K562 (cell line): ENCODE results near the gene HLA-DOB. TPM values are rescaled to one million over a fixed set of nuclear protein-coding genes. Genes with fewer than 3 reads are reported as not detected.

ENCODE experiments used
- ATAC-seq: fragments of 200-7000 bp; cut with Tn5 transposase; 3 replicates; pipeline ENCODE4 v1.9.1; 2020; ENCODE audit warnings: moderate library complexity
- BruUV-seq: library from RNA; stranded (reverse); fragments of 400-500 nt; replicated peaks from 2 replicates; lab custom pipeline; 2021; lab: Mats Ljungman, UMichigan
- CTCF ChIA-PET: fragments of 300-600 bp; formaldehyde crosslinking; extraction: SDS; loops from one replicate; lab custom pipeline; 2021; ENCODE audit warnings: low intra/inter-chr PET ratio; lab: Yijun Ruan, JAX
- POLR2A ChIA-PET: fragments of 300-600, 350-650 bp; sonication (Branson Sonifier 250); formaldehyde crosslinking; extraction: SDS; loops from one replicate; lab custom pipeline; 2021; ENCODE audit warnings: antibody characterized with exemption, inconsistent platforms; lab: Yijun Ruan, JAX
- DNase-seq, 4 experiments: peaks; one replicate each; pipeline versions ENCODE4 v3.0.0 to v3.0.0-alpha.2; 2011 to 2018; ENCODE audit warnings: low spot score in 3 of 4, mixed read lengths in 3 of 4; ENCODE audit errors: extremely low read depth in 1 of 4
- FAIRE-seq: peaks from 2 replicates; lab custom pipeline; 2011; peaks lifted over from hg19 to GRCh38; lab: Jason Lieb, UNC
- H2AFZ ChIP-seq: 2 replicates; pipeline ENCODE4 v1.6.0; 2011; ENCODE audit warnings: low read depth, low read length, control low read depth, inconsistent platforms
- H3K27ac ChIP-seq: fragments of 200-600 bp; 3 replicates; pipeline ENCODE4 v1.8.0; 2011; ENCODE audit warnings: low read depth, mild to moderate bottlenecking, control low read depth, inconsistent platforms, low read length, moderate library complexity, mixed read lengths; ENCODE audit errors: extremely low read depth
- H3K27me3 ChIP-seq, 2 experiments: fragments of 300-600 bp in 1 of 2; 2 replicates in 1 of 2; 3 replicates in 1 of 2; pipeline versions ENCODE4 v1.6.0 to v1.8.0; 2011; ENCODE audit warnings: inconsistent platforms in 2 of 2, low read length in 2 of 2, mild to moderate bottlenecking in 1 of 2, mixed read lengths in 1 of 2, moderate library complexity in 1 of 2; ENCODE audit not compliant: control insufficient read depth in 2 of 2, insufficient read depth in 2 of 2
- H3K36me3 ChIP-seq: fragments of 300-600 bp; 3 replicates; pipeline ENCODE4 v1.8.0; 2011; ENCODE audit warnings: mild to moderate bottlenecking, low read length, inconsistent platforms; ENCODE audit not compliant: control insufficient read depth, insufficient read depth
- H3K4me1 ChIP-seq, 2 experiments: fragments of 200-600 bp in 1 of 2; replicated peaks in 1 of 2; 2 replicates in 1 of 2; 3 replicates in 1 of 2; pipeline versions ENCODE4 v1.5.1 to v1.8.0; 2011; ENCODE audit warnings: inconsistent platforms in 2 of 2, low read length in 2 of 2, mild to moderate bottlenecking in 1 of 2, mixed read lengths in 1 of 2, moderate library complexity in 1 of 2; ENCODE audit not compliant: control insufficient read depth in 2 of 2, insufficient read depth in 2 of 2
- H3K4me2 ChIP-seq: 2 replicates; pipeline ENCODE4 v1.6.1; 2011; ENCODE audit warnings: low read length, control low read depth, inconsistent platforms, mixed read lengths; ENCODE audit not compliant: insufficient read depth
- H3K4me3 ChIP-seq: fragments of 200-600 bp; sonication (generic), shearing (Covaris generic); 2 replicates; pipeline ENCODE4 v1.5.1; 2016; ENCODE audit warnings: control low read depth, inconsistent platforms
- H3K79me2 ChIP-seq: fragments of 200-600 bp; 3 replicates; pipeline ENCODE4 v1.8.0; 2011; ENCODE audit warnings: low read length, inconsistent platforms; ENCODE audit not compliant: control insufficient read depth, insufficient read depth
- H3K9ac ChIP-seq, 2 experiments: 2 replicates each; pipeline versions ENCODE4 v1.6.0 to v1.6.1; 2011; ENCODE audit warnings: low read depth in 2 of 2, low read length in 2 of 2, control low read depth in 1 of 2, inconsistent platforms in 1 of 2, mild to moderate bottlenecking in 1 of 2, mixed read lengths in 1 of 2; ENCODE audit not compliant: insufficient read depth in 1 of 2
- H3K9me1 ChIP-seq: one replicate; pipeline ENCODE4 v1.6.0; 2011; ENCODE audit warnings: inconsistent platforms, mild to moderate bottlenecking, low read length, moderate library complexity; ENCODE audit not compliant: control insufficient read depth, insufficient read depth
- H3K9me3 ChIP-seq: replicated peaks from 2 replicates; pipeline ENCODE4 v1.5.1; 2011; ENCODE audit warnings: low read depth, low read length, inconsistent platforms; ENCODE audit not compliant: control insufficient read depth, insufficient read depth
- H4K20me1 ChIP-seq: replicated peaks from 2 replicates; pipeline ENCODE4 v1.6.1; 2011; ENCODE audit warnings: low read length, inconsistent platforms, mixed read lengths; ENCODE audit not compliant: control insufficient read depth, insufficient read depth
- CHD4 ChIP-seq: fragments of 200-600 bp; sonication (generic); IDR thresholded peaks from 3 replicates; pipeline ENCODE4 v1.6.1; 2012; ENCODE audit warnings: low read depth, mild to moderate bottlenecking, mixed read lengths, low read length, inconsistent platforms; ENCODE audit not compliant: insufficient read depth, insufficient replicate concordance, poor library complexity, severe bottlenecking
- GTF2F1 ChIP-seq: IDR thresholded peaks from 2 replicates; pipeline ENCODE4 v1.6.1; 2011; ENCODE audit warnings: low read depth, low read length, improper control_type of control experiment
- HOMEZ ChIP-seq: fragments of 250-450 bp; sonication (Bioruptor Pico); IDR thresholded peaks from 2 replicates; pipeline ENCODE4 v1.4.0; 2020; ENCODE audit warnings: mild to moderate bottlenecking, moderate library complexity
- NFE2 ChIP-seq: IDR thresholded peaks from 2 replicates; pipeline ENCODE4 v1.6.1; 2014; ENCODE audit warnings: antibody characterized with exemption, low read depth
- PTTG1 ChIP-seq: fragments of 450-650 bp; IDR thresholded peaks from 2 replicates; pipeline ENCODE4 v1.6.1; 2016; ENCODE audit warnings: low read depth, mild to moderate bottlenecking, missing genetic modification characterization, missing compliant biosample characterization
- SAFB2 ChIP-seq: fragments of 200-400 bp; formaldehyde crosslinking; IDR thresholded peaks from 2 replicates; pipeline ENCODE4 v1.6.1; 2018; ENCODE audit warnings: borderline replicate concordance, low read length, low read depth, moderate library complexity; ENCODE audit not compliant: severe bottlenecking
- SETDB1 ChIP-seq: IDR thresholded peaks from one replicate; pipeline ENCODE4 v1.6.1; 2012; ENCODE audit warnings: low read length, control low read depth, inconsistent platforms
- TFAP4 ChIP-seq: sonication (generic); formaldehyde crosslinking; IDR thresholded peaks from 2 replicates; pipeline ENCODE4 v1.8.0; 2022; ENCODE audit warnings: missing genetic modification reagents, mild to moderate bottlenecking, moderate library complexity, borderline replicate concordance
- ZNF280A ChIP-seq: fragments of 450-650 bp; IDR thresholded peaks from 2 replicates; pipeline ENCODE4 v1.6.1; 2018; ENCODE audit warnings: mild to moderate bottlenecking, low read depth; ENCODE audit not compliant: partially characterized antibody
- WGBS: fragments of 100-300 bp; shearing (Covaris generic); methylation state at CpG from one replicate; pipeline ENCODE4 v1.1.6; 2016; ENCODE audit warnings: low coverage, mixed read lengths; ENCODE audit not compliant: insufficient coverage; ENCODE audit errors: missing lambda C conversion rate; 5-methylcytosine and 5-hydroxymethylcytosine counted together
- in situ Hi-C: fragments of 300-500 bp; cut with MboI; formaldehyde crosslinking; loops from 4 replicates; pipeline ENCODE4 v1.15.0; 2018; ENCODE audit warnings: inconsistent platforms, mixed read lengths
- intact Hi-C: fragments of 100-400 bp; cut with micrococcal nuclease; formaldehyde crosslinking; loops from 2 replicates; pipeline ENCODE4 v1.14.2; 2022
- polyA plus RNA-seq, 8 experiments: library from polyadenylated mRNA; depleted of rRNA in 4 of 8; stranded (reverse) in 5 of 8; unstranded in 3 of 8; fragments of >200 nt; fragmentation: Nextera tagmentation in 2 of 8; fragmentation: Illumina TruSeq in 1 of 8; extraction: Ambion mirVana in 2 of 8; extraction: Trizol in 1 of 8; gene quantifications; 2 replicates each; pipeline versions ENCODE4 v1.2.1 to v1.2.3, GENCODE V29; 2011 to 2014; ENCODE audit warnings: inconsistent platforms in 1 of 8, missing spikeins in 1 of 8
- total RNA-seq, 7 experiments: library from RNA; depleted of rRNA in 6 of 7; stranded (reverse); fragments of >200 nt in 6 of 7; fragmentation: Illumina TruSeq in 2 of 7; extraction: Trizol in 2 of 7; gene quantifications; 2 replicates each; pipeline versions ENCODE4 v1.2.1 to v1.2.3, GENCODE V29; 2011 to 2021; ENCODE audit warnings: low replicate concordance in 1 of 7

HLA-DOB gene
- total and polyA plus RNA-seq, 9 of the 15 experiments (the other 6 are each of a cell fraction or from before 2014, with no cell fraction given): 1.2 to 4.0 (median 2.5) TPM

GRCh38 chr6:32819729-32820128 lies 2.9 kb upstream of the HLA-DOB start (continued):
- TF ChIP-seq SAFB2 (no peak), NFE2 (peak; percentile 77)

- 5% methylated on average over 2 of the region's 2 CpGs for WGBS
These were observed 2.1 kb upstream of the HLA-DOB start for GRCh38 chr6:32818867-32819266.

More at GRCh38 chr6:32818867-32819266, 2.1 kb upstream of the HLA-DOB start:
- Histone ChIP-seq H3K36me3 (no peaks in the 10 kb centered on the region), H3K9me1 (peaks cover 3% of the 10 kb centered on the region), H3K79me2 (no peaks in the 10 kb centered on the region), H3K9ac (no peak overlapping the region)
- POLR2A ChIA-PET: no interaction called here
- in situ Hi-C loops: no loop called here
- FAIRE-seq (no peak), ATAC-seq (no peak)
- no peak for TF ChIP-seq PTTG1 (tag)
- no peak for TF ChIP-seq GTF2F1
- TF ChIP-seq CHD4: no peak
- no peak for TF ChIP-seq ZNF280A
- no peak for TF ChIP-seq HOMEZ (CRISPR knock-in tag)
- TF ChIP-seq TFAP4 (CRISPR knock-in tag): no peak
- TF ChIP-seq SETDB1: no peak
- TF ChIP-seq, all 486 proteins: peak for 0
- DNase-seq: no peak
- BruUV-seq: no TSS peak
- H3K4me2 ChIP-seq: no peak overlapping the region
- CTCF ChIA-PET: no interaction called here
- H3K4me3 ChIP-seq: no peak overlapping the region
- no peaks in the 10 kb centered on the region for H3K9me3 ChIP-seq
- H2AFZ ChIP-seq: no peak overlapping the region
- H4K20me1 ChIP-seq: no peaks in the 10 kb centered on the region
- intact Hi-C loops: no loop called here
- H3K27me3 ChIP-seq: no peaks in the 10 kb centered on the region; a peak in 1 of 5 replicates
- no peak overlapping the region for H3K27ac ChIP-seq
- H3K4me1 ChIP-seq: no peaks in the 10 kb centered on the region; a peak in 1 of 5 replicates
